DND-41 (cell line): Measurements from ENCODE around the gene STAT4.

Experiments used
- EZH2 ChIP-seq: IDR thresholded peaks from 3 replicates; pipeline ENCODE4 v1.6.1; 2012; ENCODE audit warnings: borderline replicate concordance, low read depth, mild to moderate bottlenecking, moderate library complexity, low read length, inconsistent platforms; ENCODE audit not compliant: severe bottlenecking
- TF ChIP-seq, protein P1 (sequence below): IDR thresholded peaks from 2 replicates; pipeline ENCODE4 v1.5.1; 2012; ENCODE audit warnings: borderline replicate concordance, low read length, moderate library complexity, mild to moderate bottlenecking; ENCODE audit not compliant: poor library complexity, severe bottlenecking; ENCODE audit errors: extremely low read depth

DNA sequence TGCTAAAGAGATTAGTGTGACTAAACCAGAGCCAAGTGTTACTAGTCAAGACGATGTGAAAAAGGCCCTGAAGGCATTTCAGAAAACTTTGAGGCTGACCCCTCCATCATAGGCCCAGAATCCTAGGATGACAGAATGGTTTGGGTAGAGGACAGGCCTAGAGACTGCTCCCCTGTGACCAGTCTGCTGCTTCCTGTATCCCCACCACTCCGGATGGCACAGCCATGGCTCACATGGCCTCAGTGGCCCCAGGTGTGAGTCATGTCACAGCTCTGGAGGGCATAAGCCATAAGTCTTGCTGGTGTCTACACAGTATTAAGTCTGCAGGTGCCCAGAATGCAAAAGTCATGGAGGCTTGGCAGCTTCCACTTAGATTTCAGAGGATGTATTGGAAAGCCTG, 124.4 kb downstream of the STAT4 start:
- TF ChIP-seq EZH2: no peak
- TF ChIP-seq, protein P1, sequence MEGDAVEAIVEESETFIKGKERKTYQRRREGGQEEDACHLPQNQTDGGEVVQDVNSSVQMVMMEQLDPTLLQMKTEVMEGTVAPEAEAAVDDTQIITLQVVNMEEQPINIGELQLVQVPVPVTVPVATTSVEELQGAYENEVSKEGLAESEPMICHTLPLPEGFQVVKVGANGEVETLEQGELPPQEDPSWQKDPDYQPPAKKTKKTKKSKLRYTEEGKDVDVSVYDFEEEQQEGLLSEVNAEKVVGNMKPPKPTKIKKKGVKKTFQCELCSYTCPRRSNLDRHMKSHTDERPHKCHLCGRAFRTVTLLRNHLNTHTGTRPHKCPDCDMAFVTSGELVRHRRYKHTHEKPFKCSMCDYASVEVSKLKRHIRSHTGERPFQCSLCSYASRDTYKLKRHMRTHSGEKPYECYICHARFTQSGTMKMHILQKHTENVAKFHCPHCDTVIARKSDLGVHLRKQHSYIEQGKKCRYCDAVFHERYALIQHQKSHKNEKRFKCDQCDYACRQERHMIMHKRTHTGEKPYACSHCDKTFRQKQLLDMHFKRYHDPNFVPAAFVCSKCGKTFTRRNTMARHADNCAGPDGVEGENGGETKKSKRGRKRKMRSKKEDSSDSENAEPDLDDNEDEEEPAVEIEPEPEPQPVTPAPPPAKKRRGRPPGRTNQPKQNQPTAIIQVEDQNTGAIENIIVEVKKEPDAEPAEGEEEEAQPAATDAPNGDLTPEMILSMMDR: no peak
